ENCODE data around the gene TANC1. TPM values are rescaled to one million over a fixed set of nuclear protein-coding genes. Genes with fewer than 3 reads are reported as not detected.

TANC1 gene
- total RNA-seq, 1 donor from 2014 or later = not detected

GRCh38 chr2:159131914-159132281 lies 163.5 kb downstream of the TANC1 start:
- DNase-seq (no peak), ATAC-seq (ENCODE audit: low read depth) (no peak)
- H3K4me3 Mint-ChIP-seq = no peak overlapping the region
- H3K36me3 Mint-ChIP-seq (ENCODE audit: low read depth) = no peaks in the 10 kb centered on the region
- peaks cover under 1% of the 10 kb centered on the region for H3K27me3 Mint-ChIP-seq
- intact Hi-C loops (cut with micrococcal nuclease) = no loop called here
- no peaks in the 10 kb centered on the region for H3K4me1 Mint-ChIP-seq
- peaks cover 3% of the 10 kb centered on the region for H3K9me3 Mint-ChIP-seq
- ChIA-PET CTCF (no interaction called here), POLR2A (no interaction called here)
- no peak for TF ChIP-seq CTCF (IDR thresholded peaks at IDR 0.05)
- H3K27ac Mint-ChIP-seq = no peak overlapping the region

- POLR2A ChIA-PET = no interaction called here
- TF ChIP-seq CTCF (IDR thresholded peaks at IDR 0.05) = no peak
- H3K27me3 Mint-ChIP-seq = peaks cover 9% of the 10 kb centered on the region
- ATAC-seq (ENCODE audit: low read depth) (no peak), DNase-seq (no peak)
- no peaks in the 10 kb centered on the region for H3K4me1 Mint-ChIP-seq
- H3K27ac Mint-ChIP-seq = no peak overlapping the region
- no peak overlapping the region for H3K4me3 Mint-ChIP-seq
- no peaks in the 10 kb centered on the region for H3K9me3 Mint-ChIP-seq
- H3K36me3 Mint-ChIP-seq (ENCODE audit: low read depth) = no peaks in the 10 kb centered on the region
- intact Hi-C loops (cut with micrococcal nuclease) = no loop called here
- CTCF ChIA-PET = no interaction called here
These were observed 165.4 kb downstream of the TANC1 start for GRCh38 chr2:159133797-159134196.

GRCh38 chr2:159134979-159135378 lies 166.5 kb downstream of the TANC1 start:
- no peak for ATAC-seq (ENCODE audit: low read depth)
- no peaks in the 10 kb centered on the region for H3K36me3 Mint-ChIP-seq (ENCODE audit: low read depth)
- peaks cover 9% of the 10 kb centered on the region for H3K27me3 Mint-ChIP-seq
- intact Hi-C loops (cut with micrococcal nuclease) = no loop called here
- H3K4me3 Mint-ChIP-seq = no peak overlapping the region
- H3K27ac Mint-ChIP-seq = no peak overlapping the region
- H3K4me1 Mint-ChIP-seq = no peaks in the 10 kb centered on the region
- no peak for TF ChIP-seq CTCF (IDR thresholded peaks at IDR 0.05)
- no peak for DNase-seq
- ChIA-PET CTCF (no interaction called here), POLR2A (no interaction called here)
- H3K9me3 Mint-ChIP-seq = no peaks in the 10 kb centered on the region

- no peak for TF ChIP-seq CTCF (IDR thresholded peaks at IDR 0.05)
- peaks cover 9% of the 10 kb centered on the region for H3K27me3 Mint-ChIP-seq
- no peak overlapping the region for H3K27ac Mint-ChIP-seq
- no peaks in the 10 kb centered on the region for H3K9me3 Mint-ChIP-seq
- no peak overlapping the region for H3K4me3 Mint-ChIP-seq
- ChIA-PET POLR2A (no interaction called here), CTCF (no interaction called here)
- H3K4me1 Mint-ChIP-seq = no peaks in the 10 kb centered on the region
- intact Hi-C loops (cut with micrococcal nuclease) = no loop called here
- no peak for ATAC-seq (ENCODE audit: low read depth)
- DNase-seq = no peak
- H3K36me3 Mint-ChIP-seq (ENCODE audit: low read depth) = no peaks in the 10 kb centered on the region
These were observed 168.0 kb downstream of the TANC1 start for GRCh38 chr2:159136391-159136790.

- Mint-ChIP-seq H3K27me3 (peaks cover 12% of the 10 kb centered on the region), H3K4me1 (no peaks in the 10 kb centered on the region), H3K27ac (no peak overlapping the region), H3K36me3 (ENCODE audit: low read depth) (no peaks in the 10 kb centered on the region), H3K9me3 (no peaks in the 10 kb centered on the region), H3K4me3 (no peak overlapping the region)
- POLR2A ChIA-PET = no interaction called here
- intact Hi-C loops (cut with micrococcal nuclease) = no loop called here
- CTCF ChIA-PET = no interaction called here
- DNase-seq = no peak
- ATAC-seq (ENCODE audit: low read depth) = no peak
- no peak for TF ChIP-seq CTCF (IDR thresholded peaks at IDR 0.05)
These were observed 169.2 kb downstream of the TANC1 start for GRCh38 chr2:159137511-159138241.

Measured in activated B cell treated with CpG ODN at 0.5 μM for 24 hours (primary cell).